ENCODE data around the gene SIGLEC11.
"Not testable (repeated sequence)": the region's sequence is repeated elsewhere in the genome, so short reads cannot be mapped to it uniquely, and the experiment has no call there.

SIGLEC11 gene

DNA sequence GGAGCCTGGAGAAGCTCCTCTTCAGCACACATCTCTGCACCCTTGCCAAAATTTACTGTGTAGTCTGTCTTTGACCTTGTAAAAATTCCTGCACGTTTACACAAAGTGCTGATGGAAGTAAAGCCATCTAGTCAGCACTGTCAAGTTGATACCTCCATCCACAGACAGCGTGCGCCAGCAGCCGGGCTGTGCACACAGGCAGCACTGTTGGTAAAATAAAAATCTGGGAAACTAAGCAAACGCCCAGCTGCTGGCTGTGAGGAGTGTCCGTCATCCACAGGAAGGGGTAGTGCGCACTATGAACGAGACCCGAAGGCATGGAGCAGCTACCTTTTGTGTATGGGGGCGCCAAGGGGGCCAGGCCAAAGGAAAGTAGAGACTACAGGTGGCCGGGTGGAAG lies 17.4 kb upstream of the SIGLEC11 start:
- no peak for DNase-seq

- DNase-seq, result no peak
Measured at GRCh38 chr19:49977881-49978280, 16.9 kb upstream of the SIGLEC11 start.

- no peak for DNase-seq
Measured at GRCh38 chr19:49977076-49977475, 16.1 kb upstream of the SIGLEC11 start.

DNA sequence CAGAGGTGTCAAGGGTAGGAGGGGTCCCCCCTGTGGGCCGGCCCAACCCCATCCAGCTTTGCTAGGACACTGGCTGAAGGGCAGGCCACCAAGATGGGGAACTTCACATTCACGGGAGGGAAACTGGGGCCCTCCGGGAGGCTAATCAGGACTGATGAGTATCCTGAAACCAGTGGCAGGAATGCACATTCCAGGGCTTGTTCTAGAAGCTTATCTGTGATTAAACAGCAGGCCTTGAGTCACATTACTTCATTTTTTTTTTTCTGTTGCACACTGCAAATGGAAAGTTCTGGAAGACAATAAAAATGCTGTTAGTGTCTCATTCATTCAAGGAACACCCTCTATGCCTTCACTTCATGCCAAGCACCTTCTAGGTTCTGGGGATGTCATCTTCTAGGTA lies 15.5 kb upstream of the SIGLEC11 start:
- DNase-seq, result no peak

GRCh38 chr19:49975051-49975450 lies 14.1 kb upstream of the SIGLEC11 start:
- DNase-seq, result no peak

GRCh38 chr19:49973987-49974386 lies 13.0 kb upstream of the SIGLEC11 start:
- DNase-seq, result no peak

GRCh38 chr19:49972841-49973240 lies 11.9 kb upstream of the SIGLEC11 start:
- DNase-seq, result no peak

DNA sequence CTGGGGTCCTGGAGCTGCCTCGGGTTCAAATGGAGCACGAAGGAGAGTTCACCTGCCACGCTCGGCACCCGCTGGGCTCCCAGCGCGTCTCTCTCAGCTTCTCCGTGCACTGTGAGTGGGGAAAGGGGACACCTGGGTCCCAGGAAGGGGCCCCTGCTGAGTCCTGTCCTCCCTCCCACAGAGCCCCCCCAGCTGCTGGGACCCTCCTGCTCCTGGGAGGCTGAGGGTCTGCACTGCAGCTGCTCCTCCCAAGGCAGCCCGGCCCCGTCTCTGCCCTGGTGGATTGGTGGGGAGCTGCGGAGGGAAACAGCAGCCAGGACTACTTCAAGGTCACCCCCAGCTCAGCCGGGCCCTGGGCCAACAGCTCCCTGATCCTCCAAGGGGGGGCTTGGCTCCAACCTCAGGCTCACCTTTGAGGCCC lies 11.0 kb upstream of the SIGLEC11 start:
- no peak for DNase-seq

DNA sequence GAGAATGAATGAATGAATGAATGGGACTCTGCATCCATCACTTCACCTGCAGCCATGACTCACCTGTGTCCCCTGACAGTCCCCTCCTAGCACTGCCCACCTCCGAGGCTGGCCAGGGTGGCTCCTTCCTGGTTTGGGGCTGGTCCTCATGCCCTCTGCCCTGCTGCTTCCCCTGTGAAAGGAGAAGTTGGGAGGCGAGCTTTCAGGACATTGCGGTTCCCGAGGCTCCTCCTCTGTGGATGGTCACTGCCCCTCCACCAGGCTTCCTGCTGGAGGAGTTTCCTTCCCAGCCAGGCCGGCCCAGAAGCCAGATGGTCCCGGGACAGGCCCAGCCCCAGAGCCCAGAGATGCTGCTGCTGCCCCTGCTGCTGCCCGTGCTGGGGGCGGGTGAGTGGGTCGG lies 8.4 kb upstream of the SIGLEC11 start:
- not testable (repeated sequence) for DNase-seq

DNA sequence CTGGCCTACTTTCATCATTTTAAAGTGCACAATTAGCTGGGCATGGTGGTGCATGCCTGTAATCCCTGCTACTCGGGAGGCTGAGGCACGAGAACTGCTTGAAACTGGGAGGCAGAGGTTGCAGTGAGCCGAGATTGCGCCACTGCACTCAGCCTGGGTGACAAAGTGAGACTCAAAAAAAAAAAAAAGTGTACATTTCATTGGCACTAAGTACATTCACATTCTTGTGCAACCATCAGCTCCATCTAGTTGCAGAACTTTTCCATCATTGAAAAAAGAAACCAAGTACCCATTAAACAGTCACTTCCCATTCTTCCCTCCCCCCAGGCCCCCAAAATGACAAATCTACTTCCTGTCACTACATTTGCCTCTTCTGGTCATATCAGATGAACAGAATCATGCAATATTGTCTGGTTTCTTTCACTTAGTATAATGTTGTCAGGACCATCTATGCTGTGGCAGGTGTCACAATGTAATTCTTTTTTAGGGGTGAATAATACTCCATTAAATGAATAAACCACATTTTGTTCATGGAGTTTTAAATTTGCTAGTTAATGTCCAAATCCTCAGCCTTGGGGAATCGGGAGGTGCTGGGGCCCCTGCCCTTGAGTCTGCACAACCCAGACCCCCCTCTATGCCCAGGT lies 7.4 kb upstream of the SIGLEC11 start:
- DNase-seq, result no peak

GRCh38 chr19:49959892-49960291 lies 1.1 kb downstream of the SIGLEC11 start:
- DNase-seq, result not testable (repeated sequence)

DNA sequence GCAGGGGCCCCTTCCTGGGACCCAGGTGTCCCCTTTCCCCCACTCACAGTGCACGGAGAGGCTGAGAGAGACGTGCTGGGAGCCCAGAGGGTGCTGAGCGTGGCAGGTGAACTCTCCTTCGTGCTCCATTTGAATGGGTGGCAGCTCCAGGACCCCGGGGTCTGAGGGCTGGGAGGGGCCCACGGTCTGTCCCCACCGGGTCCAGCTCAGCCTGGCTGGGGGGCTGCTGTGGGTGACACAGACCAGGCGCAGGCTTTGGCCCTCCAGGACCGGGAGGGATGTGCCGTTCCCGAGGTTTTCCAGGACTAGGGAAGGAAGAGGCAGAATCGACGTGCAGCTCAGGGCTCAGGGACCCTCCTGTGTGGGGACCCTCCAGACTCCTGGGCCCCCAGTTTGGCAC lies 2.4 kb downstream of the SIGLEC11 start:
- not testable (repeated sequence) for DNase-seq

DNA sequence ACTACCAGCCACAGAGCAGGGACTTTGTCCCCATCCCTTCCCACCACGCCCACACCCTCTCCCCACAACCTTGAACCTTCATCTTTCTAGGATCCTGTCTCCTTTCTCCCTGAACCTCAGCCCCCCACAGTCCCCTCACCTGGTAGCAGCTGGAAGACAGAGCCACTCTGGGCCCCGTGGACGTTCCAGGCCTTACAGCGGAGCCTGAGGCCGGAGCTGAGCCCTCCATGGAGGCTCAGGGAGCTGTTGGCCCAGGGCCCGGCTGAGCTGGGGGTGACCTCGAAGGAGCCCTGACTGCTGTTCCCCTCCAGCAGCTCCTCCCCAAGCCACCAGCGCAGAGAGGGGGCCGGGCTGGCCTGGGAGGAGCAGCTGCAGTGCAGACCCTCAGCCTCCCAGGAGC lies 2.8 kb downstream of the SIGLEC11 start:
- DNase-seq, result not testable (repeated sequence)

- no peak for DNase-seq
Measured at GRCh38 chr19:49957262-49957915, 3.6 kb downstream of the SIGLEC11 start.

- no peak for DNase-seq
Measured at GRCh38 chr19:49956115-49956495, 4.9 kb downstream of the SIGLEC11 start.

GRCh38 chr19:49954933-49955332 lies 6.0 kb downstream of the SIGLEC11 start:
- DNase-seq, result no peak

- no peak for DNase-seq
Measured at GRCh38 chr19:49954092-49954829, 6.7 kb downstream of the SIGLEC11 start.

DNA sequence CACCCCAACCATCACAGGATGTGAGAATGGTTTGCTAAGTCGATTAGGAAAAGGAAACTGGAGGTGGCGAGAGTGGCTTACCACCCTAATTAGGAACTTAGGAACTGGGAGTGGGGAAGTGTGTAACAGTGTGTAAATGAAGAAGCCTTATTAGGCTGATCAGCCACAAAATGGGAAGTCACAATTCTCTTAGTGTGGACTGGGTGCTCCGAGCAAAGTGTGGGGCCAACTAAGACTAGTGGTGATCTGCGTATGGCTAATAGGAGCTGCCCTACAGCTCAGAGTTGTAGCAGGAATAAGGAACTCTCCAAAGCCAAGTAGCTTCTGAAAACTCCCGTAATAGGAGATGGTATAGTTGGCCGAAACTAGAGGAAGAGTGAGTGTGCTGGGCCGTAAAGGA lies 7.6 kb downstream of the SIGLEC11 start:
- no peak for DNase-seq

- no peak for DNase-seq
Measured at GRCh38 chr19:49952906-49953305, 8.1 kb downstream of the SIGLEC11 start.

DNA sequence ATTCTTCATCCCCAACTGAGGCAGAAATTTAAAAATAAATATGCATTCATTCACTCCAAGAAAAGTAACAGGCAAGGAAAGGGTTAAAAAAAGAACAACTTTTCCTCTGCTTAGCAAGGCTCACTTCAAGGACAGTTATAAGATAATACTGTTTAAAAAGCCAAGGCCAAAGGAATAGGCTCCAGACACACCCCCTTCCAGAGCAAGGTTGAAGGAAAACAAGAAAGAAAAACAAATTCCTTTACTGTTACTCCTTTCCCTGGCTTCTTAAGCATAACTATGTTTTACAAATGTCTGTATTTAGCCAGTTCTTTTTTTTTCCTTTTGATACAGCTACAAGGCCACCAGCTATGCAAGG lies 8.5 kb downstream of the SIGLEC11 start:
- DNase-seq, result no peak

GRCh38 chr19:49951806-49952478 lies 9.0 kb downstream of the SIGLEC11 start:
- no peak for DNase-seq

- no peak for DNase-seq
Measured at GRCh38 chr19:49950956-49951526, 9.9 kb downstream of the SIGLEC11 start.

DNA sequence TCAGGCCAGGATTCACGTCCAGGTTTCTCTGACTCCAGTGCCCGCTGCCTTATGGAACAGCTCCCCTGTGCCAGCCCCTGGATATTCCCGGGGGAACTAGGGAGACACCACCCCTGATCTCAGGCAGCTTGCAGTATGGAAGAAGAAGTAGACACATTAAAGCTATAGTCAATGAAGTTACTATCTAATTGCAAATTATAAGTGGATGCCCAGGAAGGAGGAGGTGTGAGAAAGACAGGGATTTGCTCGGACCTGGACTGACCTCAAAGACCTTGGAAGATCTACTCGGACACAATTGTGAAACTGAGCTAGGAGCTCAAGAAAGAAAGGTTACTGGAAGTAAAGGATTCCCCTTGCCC lies 10.4 kb downstream of the SIGLEC11 start:
- DNase-seq, result no peak

All from kidney glomerular epithelial cell (primary cell).